GM23338 (cell line): ENCODE measurements around the gene BRAF. TPM values are rescaled to one million over a fixed set of nuclear protein-coding genes. Genes with fewer than 3 reads are reported as not detected.
A peak's percentile ranks its signal among the peaks of the same experiment; 100 is the strongest.

Experiments used
- ATAC-seq: fragments of 200-7000 bp; cut with Tn5 transposase; 3 replicates; pipeline ENCODE4 v1.9.1; 2020
- DNase-seq: peaks from one replicate; pipeline ENCODE4 v3.0.0-alpha.2; 2015; ENCODE audit warnings: low spot score
- H2AFZ ChIP-seq: fragments of 200-600 bp; sonication (generic); 2 replicates; pipeline ENCODE4 v1.8.0; 2016; ENCODE audit warnings: antibody characterized with exemption, mild to moderate bottlenecking, moderate library complexity
- H3F3A ChIP-seq: fragments of 200-600 bp; sonication (generic); replicated peaks from 2 replicates; pipeline ENCODE4 v1.8.0; 2017; ENCODE audit warnings: antibody characterized with exemption, mixed run types, low read depth
- H3K27ac ChIP-seq: fragments of 200-600 bp; sonication (generic); 2 replicates; pipeline ENCODE4 v1.6.1; 2016; ENCODE audit warnings: low read depth
- H3K27me3 ChIP-seq: fragments of 200-600 bp; sonication (generic); 2 replicates; pipeline ENCODE4 v1.8.0; 2016; ENCODE audit warnings: mild to moderate bottlenecking, mixed run types, moderate library complexity; ENCODE audit not compliant: insufficient read depth
- H3K36me3 ChIP-seq: fragments of 200-600 bp; sonication (generic); 2 replicates; pipeline ENCODE4 v1.8.0; 2016; ENCODE audit warnings: mild to moderate bottlenecking; ENCODE audit not compliant: insufficient read depth
- H3K4me1 ChIP-seq: fragments of 200-600 bp; sonication (generic); 2 replicates; pipeline ENCODE4 v1.8.0; 2016; ENCODE audit warnings: mild to moderate bottlenecking, moderate library complexity; ENCODE audit not compliant: insufficient read depth
- H3K4me2 ChIP-seq: fragments of 200-600 bp; sonication (generic); 2 replicates; pipeline ENCODE4 v1.7.1; 2017; ENCODE audit warnings: mixed run types
- H3K4me3 ChIP-seq: fragments of 200-600 bp; sonication (generic); 2 replicates; pipeline ENCODE4 v1.6.1; 2016; ENCODE audit warnings: mixed run types
- H3K79me2 ChIP-seq: fragments of 200-600 bp; sonication (generic); replicated peaks from 2 replicates; pipeline ENCODE4 v1.8.0; 2017; ENCODE audit warnings: mild to moderate bottlenecking; ENCODE audit not compliant: insufficient read depth
- H3K9me2 ChIP-seq: fragments of 200-600 bp; sonication (generic); 2 replicates; pipeline ENCODE4 v1.8.0; 2017; ENCODE audit not compliant: insufficient read depth
- H4K20me1 ChIP-seq: fragments of 200-600 bp; sonication (generic); replicated peaks from 2 replicates; pipeline ENCODE4 v1.8.0; 2017; ENCODE audit warnings: mild to moderate bottlenecking; ENCODE audit not compliant: insufficient read depth
- H3K27ac Mint-ChIP-seq: 2 replicates; pipeline ENCODE4 v1.8.0; 2020; ENCODE audit warnings: inconsistent platforms, mild to moderate bottlenecking, moderate library complexity, mixed read lengths
- H3K27me3 Mint-ChIP-seq: 3 replicates; pipeline ENCODE4 v1.8.0; 2022; ENCODE audit warnings: low read depth, mild to moderate bottlenecking, moderate library complexity, mixed read lengths, inconsistent platforms; ENCODE audit not compliant: insufficient read depth, poor library complexity
- H3K36me3 Mint-ChIP-seq: 3 replicates; pipeline ENCODE4 v1.8.0; 2021; ENCODE audit warnings: low read depth, mild to moderate bottlenecking, inconsistent platforms, moderate library complexity, mixed read lengths
- H3K4me1 Mint-ChIP-seq: 3 replicates; pipeline ENCODE4 v1.8.0; 2020; ENCODE audit warnings: mild to moderate bottlenecking, inconsistent platforms, mixed read lengths
- H3K4me3 Mint-ChIP-seq: 3 replicates; pipeline ENCODE4 v1.8.0; 2021; ENCODE audit warnings: moderate library complexity, mild to moderate bottlenecking, inconsistent platforms, mixed read lengths
- H3K9me3 Mint-ChIP-seq: 3 replicates; pipeline ENCODE4 v1.8.0; 2020; ENCODE audit warnings: moderate library complexity, mild to moderate bottlenecking, inconsistent platforms, mixed read lengths
- EZH2phosphoT487 ChIP-seq: fragments of 200-600 bp; sonication (generic); IDR thresholded peaks from one replicate; pipeline ENCODE4 v1.8.1; 2018; ENCODE audit warnings: antibody characterized with exemption; ENCODE audit not compliant: unreplicated experiment
- JUNB ChIP-seq: IDR thresholded peaks from one replicate; pipeline ENCODE4 v1.6.1; 2016; ENCODE audit warnings: antibody characterized with exemption; ENCODE audit not compliant: unreplicated experiment
- POLR2AphosphoS5 ChIP-seq: IDR thresholded peaks from 2 replicates; pipeline ENCODE4 v1.6.1; 2016; ENCODE audit warnings: antibody characterized with exemption, low read depth
- STAT1 ChIP-seq: IDR thresholded peaks from one replicate; pipeline ENCODE4 v1.6.1; 2016; ENCODE audit warnings: antibody characterized with exemption; ENCODE audit not compliant: unreplicated experiment
- ZNF114 ChIP-seq: fragments of 250-450 bp; sonication (Bioruptor Pico); IDR thresholded peaks from 2 replicates; pipeline ENCODE4 v1.5.0; 2020; ENCODE audit warnings: mild to moderate bottlenecking, moderate library complexity
- ZNF331 ChIP-seq: fragments of 250-450 bp; sonication (Bioruptor Pico); IDR thresholded peaks from 2 replicates; pipeline ENCODE4 v1.5.0; 2020; ENCODE audit warnings: low read depth, mild to moderate bottlenecking, moderate library complexity
- polyA plus RNA-seq: library from polyadenylated mRNA; unstranded; fragments of >200 nt; fragmentation: Nextera tagmentation; extraction: Ambion mirVana; gene quantifications from 2 replicates; pipeline ENCODE4 v1.2.1, GENCODE V29; 2016
- total RNA-seq: library from RNA; depleted of rRNA; stranded (reverse); fragments of >200 nt; shearing (Covaris generic); gene quantifications from 2 replicates; pipeline ENCODE4 v1.2.3, GENCODE V29; 2014
- TF ChIP-seq, protein P1 (sequence below): IDR thresholded peaks from one replicate; pipeline ENCODE4 v1.6.1; 2018; ENCODE audit warnings: antibody characterized with exemption; ENCODE audit not compliant: unreplicated experiment
- TF ChIP-seq, protein P2 (sequence below), 2 experiments: fragments of 200-600 bp in 1 of 2; sonication (generic) in 1 of 2; conservative IDR thresholded peaks; 2 replicates each; pipeline versions ENCODE4 v1.5.1 to v1.6.1; 2016 to 2017; ENCODE audit warnings: antibody characterized with exemption in 2 of 2, low read depth in 2 of 2, mild to moderate bottlenecking in 2 of 2, moderate library complexity in 1 of 2
- TF ChIP-seq, protein P3 (sequence below): IDR thresholded peaks from 2 replicates; pipeline ENCODE4 v1.6.1; 2016; ENCODE audit warnings: antibody characterized with exemption

The BRAF gene
- total and polyA plus RNA-seq, 2 experiments from 2014 or later, result 14.6 to 36.8 TPM

DNA sequence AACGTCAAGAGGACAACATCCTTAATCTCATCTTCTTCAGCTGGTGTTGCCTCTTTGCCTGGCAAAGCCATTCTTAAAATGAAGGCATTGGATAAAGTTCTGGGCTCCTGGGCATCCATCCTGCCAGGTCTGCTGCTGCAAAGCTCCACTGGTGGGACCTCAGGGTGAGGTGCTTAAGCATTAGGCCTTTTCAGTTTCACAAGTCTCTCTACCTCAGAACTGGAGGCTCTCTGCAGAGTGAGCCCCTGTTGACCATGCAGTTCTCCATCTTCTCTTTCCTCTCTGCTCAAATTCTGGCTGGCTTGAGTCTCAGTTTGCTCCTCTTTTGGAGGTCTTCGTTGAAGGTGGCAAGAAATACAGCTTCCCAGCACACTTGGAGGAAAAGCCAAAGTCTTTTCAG is 42.7 kb upstream of the BRAF start (continued):
- TF ChIP-seq, protein P1, sequence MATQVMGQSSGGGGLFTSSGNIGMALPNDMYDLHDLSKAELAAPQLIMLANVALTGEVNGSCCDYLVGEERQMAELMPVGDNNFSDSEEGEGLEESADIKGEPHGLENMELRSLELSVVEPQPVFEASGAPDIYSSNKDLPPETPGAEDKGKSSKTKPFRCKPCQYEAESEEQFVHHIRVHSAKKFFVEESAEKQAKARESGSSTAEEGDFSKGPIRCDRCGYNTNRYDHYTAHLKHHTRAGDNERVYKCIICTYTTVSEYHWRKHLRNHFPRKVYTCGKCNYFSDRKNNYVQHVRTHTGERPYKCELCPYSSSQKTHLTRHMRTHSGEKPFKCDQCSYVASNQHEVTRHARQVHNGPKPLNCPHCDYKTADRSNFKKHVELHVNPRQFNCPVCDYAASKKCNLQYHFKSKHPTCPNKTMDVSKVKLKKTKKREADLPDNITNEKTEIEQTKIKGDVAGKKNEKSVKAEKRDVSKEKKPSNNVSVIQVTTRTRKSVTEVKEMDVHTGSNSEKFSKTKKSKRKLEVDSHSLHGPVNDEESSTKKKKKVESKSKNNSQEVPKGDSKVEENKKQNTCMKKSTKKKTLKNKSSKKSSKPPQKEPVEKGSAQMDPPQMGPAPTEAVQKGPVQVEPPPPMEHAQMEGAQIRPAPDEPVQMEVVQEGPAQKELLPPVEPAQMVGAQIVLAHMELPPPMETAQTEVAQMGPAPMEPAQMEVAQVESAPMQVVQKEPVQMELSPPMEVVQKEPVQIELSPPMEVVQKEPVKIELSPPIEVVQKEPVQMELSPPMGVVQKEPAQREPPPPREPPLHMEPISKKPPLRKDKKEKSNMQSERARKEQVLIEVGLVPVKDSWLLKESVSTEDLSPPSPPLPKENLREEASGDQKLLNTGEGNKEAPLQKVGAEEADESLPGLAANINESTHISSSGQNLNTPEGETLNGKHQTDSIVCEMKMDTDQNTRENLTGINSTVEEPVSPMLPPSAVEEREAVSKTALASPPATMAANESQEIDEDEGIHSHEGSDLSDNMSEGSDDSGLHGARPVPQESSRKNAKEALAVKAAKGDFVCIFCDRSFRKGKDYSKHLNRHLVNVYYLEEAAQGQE, result no peak
- TF ChIP-seq ZNF114 (CRISPR knock-in tag), result no peak
- TF ChIP-seq EZH2phosphoT487, result no peak
- no peak for TF ChIP-seq JUNB

DNA sequence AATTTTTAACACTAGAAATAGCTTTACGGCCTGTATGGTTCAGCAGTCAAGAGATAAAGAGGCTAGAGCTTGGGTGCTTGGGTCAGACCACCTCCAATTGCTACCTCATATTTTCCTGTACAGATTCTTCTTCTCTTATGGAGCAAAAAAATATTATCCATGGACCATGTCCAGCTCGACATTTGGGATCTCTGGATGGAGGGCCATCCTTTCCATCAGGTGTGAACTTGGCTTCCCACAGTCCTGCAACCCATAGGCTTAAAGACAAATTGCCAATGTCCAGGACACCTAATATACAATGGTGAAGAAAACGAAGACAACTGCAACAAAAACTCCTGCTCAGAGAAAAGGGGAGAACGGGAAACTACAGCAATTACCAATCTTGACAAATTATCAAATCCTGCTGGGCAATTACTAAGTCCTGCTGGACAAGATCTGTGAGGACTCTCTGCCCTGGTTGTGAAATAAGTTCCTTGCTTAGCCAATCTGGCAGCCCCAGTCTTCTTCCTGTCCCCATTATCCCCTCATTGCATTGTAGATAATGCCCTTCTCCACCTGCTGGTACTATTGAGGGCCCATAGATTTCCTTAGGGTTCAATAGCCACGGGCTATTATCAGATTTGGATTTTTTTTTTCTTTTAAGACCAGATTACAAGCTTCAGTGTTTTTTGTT is 42.0 kb upstream of the BRAF start:
- H3K4me2 ChIP-seq, result no peak overlapping the region
- no peak overlapping the region for H3K4me3 Mint-ChIP-seq
- H3K4me1 Mint-ChIP-seq, result no peaks in the 10 kb centered on the region
- H3K9me2 ChIP-seq, result no peaks in the 10 kb centered on the region
- H4K20me1 ChIP-seq, result no peaks in the 10 kb centered on the region
- no peak overlapping the region for H3K4me3 ChIP-seq
- H3K36me3 Mint-ChIP-seq, result no peaks in the 10 kb centered on the region
- H3K9me3 Mint-ChIP-seq, result no peaks in the 10 kb centered on the region
- no peaks in the 10 kb centered on the region for H3F3A ChIP-seq
- H3K27ac Mint-ChIP-seq, result no peak overlapping the region
- H2AFZ ChIP-seq, result peak overlapping the region; percentile 56; the same call in 1 of the 2 replicates
- ATAC-seq (no peak; the same call in 1 of the 3 replicates), DNase-seq (peak; percentile 21)
- no peaks in the 10 kb centered on the region for H3K27me3 ChIP-seq
- TF ChIP-seq, protein P2, sequence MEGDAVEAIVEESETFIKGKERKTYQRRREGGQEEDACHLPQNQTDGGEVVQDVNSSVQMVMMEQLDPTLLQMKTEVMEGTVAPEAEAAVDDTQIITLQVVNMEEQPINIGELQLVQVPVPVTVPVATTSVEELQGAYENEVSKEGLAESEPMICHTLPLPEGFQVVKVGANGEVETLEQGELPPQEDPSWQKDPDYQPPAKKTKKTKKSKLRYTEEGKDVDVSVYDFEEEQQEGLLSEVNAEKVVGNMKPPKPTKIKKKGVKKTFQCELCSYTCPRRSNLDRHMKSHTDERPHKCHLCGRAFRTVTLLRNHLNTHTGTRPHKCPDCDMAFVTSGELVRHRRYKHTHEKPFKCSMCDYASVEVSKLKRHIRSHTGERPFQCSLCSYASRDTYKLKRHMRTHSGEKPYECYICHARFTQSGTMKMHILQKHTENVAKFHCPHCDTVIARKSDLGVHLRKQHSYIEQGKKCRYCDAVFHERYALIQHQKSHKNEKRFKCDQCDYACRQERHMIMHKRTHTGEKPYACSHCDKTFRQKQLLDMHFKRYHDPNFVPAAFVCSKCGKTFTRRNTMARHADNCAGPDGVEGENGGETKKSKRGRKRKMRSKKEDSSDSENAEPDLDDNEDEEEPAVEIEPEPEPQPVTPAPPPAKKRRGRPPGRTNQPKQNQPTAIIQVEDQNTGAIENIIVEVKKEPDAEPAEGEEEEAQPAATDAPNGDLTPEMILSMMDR (conservative IDR thresholded peaks at IDR 0.05; ENCODE audit: low read depth in 2 of 2), result peak; percentile 12; a peak in 1 of 4 replicates
- TF ChIP-seq POLR2AphosphoS5, result no peak
- no peaks in the 10 kb centered on the region for H3K79me2 ChIP-seq
- H3K36me3 ChIP-seq, result no peaks in the 10 kb centered on the region
- H3K27ac ChIP-seq, result no peak overlapping the region
- peaks cover 4% of the 10 kb centered on the region for H3K27me3 Mint-ChIP-seq
- H3K4me1 ChIP-seq, result no peaks in the 10 kb centered on the region

DNA sequence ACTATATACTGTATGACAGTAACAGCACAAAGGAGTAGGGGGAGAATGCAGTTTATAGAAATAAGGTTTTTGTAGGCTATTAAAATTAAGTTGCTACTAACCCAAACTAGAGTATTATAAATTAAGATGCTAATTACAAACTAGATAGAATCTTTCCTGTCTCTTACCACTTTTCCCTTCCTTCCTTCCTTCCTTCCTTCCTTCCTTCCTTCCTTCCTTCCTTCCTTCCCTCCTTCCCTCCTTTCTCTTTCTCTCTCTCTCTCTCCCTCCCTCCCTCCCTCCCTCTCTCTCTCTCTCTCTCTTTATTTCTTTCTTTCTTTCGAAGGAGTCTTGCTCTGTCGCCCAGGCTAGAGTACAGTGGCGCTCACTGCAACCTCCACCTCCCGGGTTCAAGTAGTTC is 36.4 kb upstream of the BRAF start:
- peaks cover 3% of the 10 kb centered on the region; the same call in 1 of the 3 replicates for H3K9me3 Mint-ChIP-seq
- Histone ChIP-seq H3K4me3 (no peak overlapping the region), H3K9me2 (no peaks in the 10 kb centered on the region), H3K36me3 (peaks cover 8% of the 10 kb centered on the region; the same call in 1 of the 2 replicates), H3K4me2 (no peak overlapping the region), H3K27me3 (no peaks in the 10 kb centered on the region), H4K20me1 (no peaks in the 10 kb centered on the region), H3K27ac (no peak overlapping the region), H3K79me2 (no peaks in the 10 kb centered on the region), H3K4me1 (no peaks in the 10 kb centered on the region), H2AFZ (no peak overlapping the region), H3F3A (no peaks in the 10 kb centered on the region)
- H3K4me1 Mint-ChIP-seq, result no peaks in the 10 kb centered on the region
- H3K4me3 Mint-ChIP-seq, result no peak overlapping the region
- H3K36me3 Mint-ChIP-seq, result peaks cover 3% of the 10 kb centered on the region; the same call in 1 of the 3 replicates
- ATAC-seq, result no peak
- no peak overlapping the region for H3K27ac Mint-ChIP-seq
- H3K27me3 Mint-ChIP-seq, result peaks cover 3% of the 10 kb centered on the region
- no peak for DNase-seq
- TF ChIP-seq STAT1 (no peak), ZNF114 (CRISPR knock-in tag) (no peak), ZNF331 (CRISPR knock-in tag) (no peak), EZH2phosphoT487 (no peak)
- TF ChIP-seq, protein P3, sequence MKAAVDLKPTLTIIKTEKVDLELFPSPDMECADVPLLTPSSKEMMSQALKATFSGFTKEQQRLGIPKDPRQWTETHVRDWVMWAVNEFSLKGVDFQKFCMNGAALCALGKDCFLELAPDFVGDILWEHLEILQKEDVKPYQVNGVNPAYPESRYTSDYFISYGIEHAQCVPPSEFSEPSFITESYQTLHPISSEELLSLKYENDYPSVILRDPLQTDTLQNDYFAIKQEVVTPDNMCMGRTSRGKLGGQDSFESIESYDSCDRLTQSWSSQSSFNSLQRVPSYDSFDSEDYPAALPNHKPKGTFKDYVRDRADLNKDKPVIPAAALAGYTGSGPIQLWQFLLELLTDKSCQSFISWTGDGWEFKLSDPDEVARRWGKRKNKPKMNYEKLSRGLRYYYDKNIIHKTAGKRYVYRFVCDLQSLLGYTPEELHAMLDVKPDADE, result no peak
- TF ChIP-seq, protein P2 (conservative IDR thresholded peaks at IDR 0.05; ENCODE audit: low read depth in 2 of 2), result no peak
